NCI-H345 treated with DMSO at 0.1 percent for 48 hours (cell line): Measurements from ENCODE around the gene UBR4.

Experiments used
- DNase-seq: peaks from one replicate; lab custom pipeline; 2025; ENCODE audit not compliant: unreplicated experiment; lab: John Stamatoyannopoulos, UW

The UBR4 gene

DNA sequence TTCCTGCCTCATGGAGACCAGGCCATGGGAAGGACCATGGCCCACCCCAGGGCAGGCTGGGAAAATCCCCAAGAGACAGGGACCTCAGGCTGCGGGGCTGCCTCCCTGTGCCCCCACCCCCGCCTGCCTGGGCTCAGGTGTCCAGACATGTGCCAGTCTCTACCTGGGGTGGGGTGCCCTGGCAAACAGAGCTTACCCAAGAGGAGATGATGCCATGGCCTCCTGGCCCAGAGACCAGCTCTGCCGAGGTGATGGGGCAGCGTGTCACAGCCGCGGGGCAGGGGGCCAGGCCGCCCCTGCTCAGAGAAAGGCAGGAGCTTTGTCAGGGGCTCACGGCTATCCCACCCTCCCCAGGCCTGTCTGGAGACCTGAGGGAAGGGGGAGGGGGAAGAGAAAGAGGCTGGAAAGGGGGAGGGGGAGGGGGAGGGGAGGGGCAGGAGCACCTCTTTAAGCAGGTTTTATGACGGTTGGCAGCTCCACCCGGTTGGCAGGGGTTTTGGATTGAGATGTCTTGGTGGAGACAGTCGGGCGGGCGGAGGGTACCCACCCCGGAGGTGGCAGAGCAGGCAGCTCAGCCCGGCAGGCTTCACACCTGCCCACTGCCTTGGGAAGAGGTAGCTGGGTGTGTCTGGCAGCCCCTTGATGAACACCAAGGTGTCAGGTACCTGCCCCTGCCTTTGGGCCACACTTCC, 152.1 kb downstream of the UBR4 start:
- no peak for DNase-seq

DNA sequence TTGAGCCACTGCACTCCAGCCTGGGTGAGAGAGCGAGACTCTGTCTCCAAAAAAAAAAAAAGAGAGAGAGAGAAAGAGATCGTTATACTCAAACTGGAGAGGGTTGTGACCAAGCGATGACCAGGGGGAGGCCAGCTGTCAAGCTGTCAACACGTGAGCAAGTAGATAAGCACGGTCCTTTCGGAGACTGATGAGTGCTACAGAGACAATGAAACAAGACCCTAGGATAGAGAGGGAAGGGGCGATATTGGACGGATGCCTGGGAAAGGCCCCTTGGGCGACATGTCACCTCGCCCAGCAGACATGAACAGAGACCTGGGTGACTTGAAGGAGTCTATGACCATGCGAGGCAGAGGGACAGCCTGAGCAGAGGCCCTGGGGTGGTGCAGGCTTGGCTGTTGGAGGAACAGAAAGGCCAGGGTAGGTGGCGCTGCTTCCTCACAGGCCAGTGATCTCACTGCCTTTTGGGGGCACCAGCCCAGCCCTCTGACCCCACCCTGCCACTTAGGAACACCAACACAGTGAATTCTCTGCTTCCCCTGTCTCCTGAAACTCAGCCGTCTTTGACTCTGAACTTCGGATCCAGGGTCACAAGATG, 152.8 kb downstream of the UBR4 start:
- no peak for DNase-seq

- no peak for DNase-seq
Measured at GRCh38 chr1:19055701-19056100, 154.4 kb downstream of the UBR4 start.

GRCh38 chr1:19055001-19055400, 155.1 kb downstream of the UBR4 start:
- no peak for DNase-seq

- DNase-seq: no peak
Measured at GRCh38 chr1:19054216-19054615, 155.8 kb downstream of the UBR4 start.

DNA sequence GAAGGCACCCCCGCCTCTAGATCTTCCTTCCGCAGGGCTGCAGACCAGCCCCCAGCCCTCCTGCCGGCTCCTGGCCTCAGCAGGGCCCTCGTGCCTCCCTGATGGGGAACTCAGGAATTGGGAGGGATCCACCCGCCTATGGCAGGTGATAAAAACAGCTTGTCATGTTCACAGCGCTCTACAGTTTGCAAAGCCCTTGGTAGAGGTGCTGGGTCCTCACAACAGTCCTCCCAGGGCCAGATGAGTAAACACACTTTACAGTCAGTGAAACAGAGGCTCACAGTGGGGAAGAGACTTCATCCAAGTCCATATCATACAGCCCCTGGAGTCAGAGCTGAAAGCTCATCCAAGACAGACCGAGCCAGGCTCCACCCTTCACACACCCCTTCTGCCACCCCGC, 156.6 kb downstream of the UBR4 start:
- peak; percentile 51 for DNase-seq

- DNase-seq: no peak
Measured at GRCh38 chr1:19049798-19050197, 160.3 kb downstream of the UBR4 start.

- DNase-seq: no peak
Measured at GRCh38 chr1:19049128-19049768, 160.8 kb downstream of the UBR4 start.

DNA sequence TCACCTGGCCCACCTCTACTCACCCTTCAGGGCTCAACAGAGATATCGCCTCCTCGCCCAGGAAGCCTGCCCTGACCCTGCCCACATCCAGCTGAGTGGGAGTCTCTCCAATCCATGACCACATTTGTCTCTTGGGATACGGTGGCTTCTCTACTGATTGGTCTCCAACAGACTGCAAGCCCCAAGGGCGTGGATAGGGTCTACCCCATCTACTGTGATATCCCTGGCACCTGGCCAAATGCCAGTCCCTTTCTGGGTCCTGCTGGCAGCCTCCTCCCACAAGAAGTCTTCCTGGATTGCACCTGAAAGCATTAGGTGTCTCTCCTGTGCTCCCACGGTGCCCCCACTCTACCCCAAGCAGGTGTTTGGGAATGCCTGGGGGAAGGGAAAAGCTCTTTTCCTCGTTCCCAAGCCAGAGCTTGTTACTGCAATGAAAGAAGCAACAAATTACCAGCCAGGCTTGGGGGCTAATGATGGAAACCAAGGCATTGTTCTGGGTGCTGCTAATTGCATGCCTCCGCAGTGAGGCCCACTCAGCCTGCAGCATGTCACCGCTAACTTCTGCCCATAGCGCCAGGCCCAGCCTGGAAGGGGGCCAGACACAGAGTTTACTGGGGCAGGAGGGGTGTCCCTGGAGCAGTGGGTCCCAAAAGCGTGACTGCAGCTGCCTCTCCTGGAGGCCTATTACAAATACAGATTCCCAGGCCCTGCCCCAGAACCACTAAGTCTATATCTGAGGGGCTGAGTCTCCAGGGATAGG, 162.9 kb downstream of the UBR4 start:
- DNase-seq: no peak

GRCh38 chr1:19045898-19046880, 163.9 kb downstream of the UBR4 start:
- no peak for DNase-seq

- no peak for DNase-seq
Measured at GRCh38 chr1:19044975-19045831, 164.9 kb downstream of the UBR4 start.

GRCh38 chr1:19044471-19044870, 165.6 kb downstream of the UBR4 start:
- DNase-seq: no peak

DNA sequence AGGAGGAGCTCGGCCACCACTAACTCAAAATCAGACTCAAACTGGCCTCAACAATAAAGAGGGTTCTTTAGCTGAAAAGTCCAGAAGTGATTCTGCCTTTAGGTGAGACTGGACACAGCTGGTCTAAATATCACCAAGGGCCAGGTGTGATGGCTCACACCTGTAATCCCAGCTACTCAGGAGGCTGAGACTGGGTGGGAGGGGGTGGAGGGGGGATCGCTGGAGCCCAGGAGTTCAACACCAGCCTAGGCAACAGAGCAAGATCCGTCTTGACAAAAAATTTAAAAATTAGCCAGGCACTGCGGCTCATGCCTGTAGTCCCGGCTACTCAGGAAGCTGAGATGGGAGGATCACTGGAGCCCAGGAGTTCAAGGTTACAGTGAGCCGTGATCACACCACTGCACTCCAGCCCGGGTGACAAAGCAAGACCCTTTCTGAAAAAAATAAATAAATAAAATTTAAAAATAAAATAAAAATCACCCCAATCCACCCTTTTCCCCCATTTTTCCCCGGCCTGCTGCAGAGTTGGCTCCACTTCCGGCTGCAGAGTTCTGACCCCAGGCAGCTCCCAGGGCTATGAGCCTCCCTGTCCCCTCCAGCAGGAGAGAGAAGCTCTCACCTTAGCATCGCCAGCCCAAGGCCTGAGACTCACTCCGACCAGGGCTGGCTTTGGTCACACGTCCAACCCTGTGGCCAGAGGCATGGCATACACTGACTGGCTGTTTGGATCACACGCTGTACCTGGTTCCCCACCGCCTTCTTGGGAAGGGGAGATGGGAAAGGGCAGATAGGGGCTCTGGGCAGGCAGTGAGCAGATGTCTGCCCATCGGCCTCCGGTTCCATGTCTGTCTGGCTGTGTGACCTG, 166.3 kb downstream of the UBR4 start:
- DNase-seq: no peak

- DNase-seq: no peak
Measured at GRCh38 chr1:19042675-19043578, 167.1 kb downstream of the UBR4 start.

DNA sequence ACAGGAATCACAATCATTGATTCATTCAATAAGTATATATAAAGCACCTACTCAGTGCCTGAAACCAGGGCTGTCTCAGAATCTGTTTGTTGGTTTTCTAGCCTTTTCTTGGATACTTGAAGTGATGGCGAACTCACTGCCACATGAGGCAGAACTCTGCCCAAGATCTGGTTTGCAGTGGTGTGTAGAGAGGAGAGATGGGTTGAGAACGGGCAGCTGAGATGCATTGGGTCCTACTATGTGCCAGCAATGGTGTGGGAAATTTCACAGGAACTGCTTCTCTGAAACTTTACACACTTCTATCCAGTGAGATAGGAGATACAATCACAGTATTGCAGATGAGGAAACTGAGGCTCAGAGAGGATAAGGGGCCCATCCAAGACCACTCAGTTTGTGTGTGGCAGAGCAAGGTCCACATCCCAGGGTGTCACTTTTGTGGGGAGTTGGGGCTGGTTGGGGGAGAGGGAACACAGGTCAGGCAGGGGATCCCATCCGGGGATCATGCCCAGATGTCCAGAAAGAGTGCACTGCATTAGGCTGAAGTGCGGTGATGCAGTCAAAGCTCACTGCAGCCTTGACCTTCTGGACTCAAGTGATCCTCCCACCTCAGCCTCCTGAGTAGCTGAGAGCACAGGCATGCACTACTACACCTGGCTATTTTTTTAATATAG, 169.9 kb downstream of the UBR4 start:
- DNase-seq: no peak

DNA sequence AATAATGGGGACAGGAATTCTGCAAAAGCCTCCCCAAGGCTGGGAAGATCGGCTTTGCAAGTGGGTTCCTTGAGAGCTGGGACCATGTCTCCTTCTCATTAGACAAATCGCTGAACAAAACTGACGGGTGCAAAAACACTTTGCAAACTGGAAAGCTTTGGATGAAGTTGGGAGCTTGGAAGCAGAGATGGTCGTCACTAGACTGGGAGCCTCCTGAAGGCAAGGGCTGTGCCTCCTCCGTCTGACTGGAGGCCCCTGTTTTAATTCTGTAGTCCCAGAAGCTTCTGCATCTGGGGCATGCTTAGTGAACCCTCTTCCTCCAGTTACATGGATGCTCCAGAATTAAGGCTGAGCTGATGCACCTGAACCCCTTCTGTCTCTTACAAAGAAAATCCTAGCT, 171.3 kb downstream of the UBR4 start:
- no peak for DNase-seq

- no peak for DNase-seq
Measured at GRCh38 chr1:19038096-19038495, 172.0 kb downstream of the UBR4 start.
